Islet of Langerhans (tissue), 1 donor: ENCODE data around the gene CDKN1B.
"Not testable (repeated sequence)": the region's sequence is repeated elsewhere in the genome, so short reads cannot be mapped to it uniquely, and the experiment has no call there.

ENCODE experiments used
- FAIRE-seq: peaks from one replicate; lab custom pipeline; 2011; peaks lifted over from hg19 to GRCh38; lab: Jason Lieb, UNC

Gene CDKN1B

DNA sequence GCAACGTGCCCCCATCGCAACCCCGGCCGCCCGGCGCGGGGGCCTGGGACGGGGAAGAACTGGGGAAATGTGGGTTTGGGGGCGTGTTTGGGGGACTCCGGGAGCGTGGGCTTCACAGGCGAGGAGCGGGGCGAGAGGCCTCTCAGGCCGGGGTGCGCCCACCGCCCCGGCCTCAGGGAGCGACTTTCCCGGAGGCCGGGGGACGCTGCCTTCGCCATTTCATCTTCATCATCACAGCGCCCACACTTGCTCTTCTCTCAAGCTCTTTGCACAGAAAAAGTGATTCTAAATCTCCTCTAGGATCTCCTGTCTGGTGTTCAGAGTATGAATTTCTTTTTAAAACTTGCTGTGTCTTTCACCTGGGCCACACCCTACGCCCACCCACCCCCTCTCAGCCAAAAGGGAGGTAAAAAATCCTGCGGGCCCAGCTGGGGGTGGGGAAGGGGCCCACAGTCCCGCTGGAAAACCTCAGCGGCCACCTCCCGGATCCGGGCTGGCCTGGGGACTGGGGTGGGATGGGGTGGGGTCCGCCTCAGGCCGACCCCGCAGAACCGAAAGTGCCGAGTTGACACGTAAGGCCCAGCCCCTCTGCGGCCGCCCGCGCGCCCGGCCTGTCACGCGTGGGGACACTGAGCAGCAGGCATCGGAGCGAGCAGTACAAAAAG, 7.4 kb downstream of the CDKN1B start:
- FAIRE-seq = no peak

DNA sequence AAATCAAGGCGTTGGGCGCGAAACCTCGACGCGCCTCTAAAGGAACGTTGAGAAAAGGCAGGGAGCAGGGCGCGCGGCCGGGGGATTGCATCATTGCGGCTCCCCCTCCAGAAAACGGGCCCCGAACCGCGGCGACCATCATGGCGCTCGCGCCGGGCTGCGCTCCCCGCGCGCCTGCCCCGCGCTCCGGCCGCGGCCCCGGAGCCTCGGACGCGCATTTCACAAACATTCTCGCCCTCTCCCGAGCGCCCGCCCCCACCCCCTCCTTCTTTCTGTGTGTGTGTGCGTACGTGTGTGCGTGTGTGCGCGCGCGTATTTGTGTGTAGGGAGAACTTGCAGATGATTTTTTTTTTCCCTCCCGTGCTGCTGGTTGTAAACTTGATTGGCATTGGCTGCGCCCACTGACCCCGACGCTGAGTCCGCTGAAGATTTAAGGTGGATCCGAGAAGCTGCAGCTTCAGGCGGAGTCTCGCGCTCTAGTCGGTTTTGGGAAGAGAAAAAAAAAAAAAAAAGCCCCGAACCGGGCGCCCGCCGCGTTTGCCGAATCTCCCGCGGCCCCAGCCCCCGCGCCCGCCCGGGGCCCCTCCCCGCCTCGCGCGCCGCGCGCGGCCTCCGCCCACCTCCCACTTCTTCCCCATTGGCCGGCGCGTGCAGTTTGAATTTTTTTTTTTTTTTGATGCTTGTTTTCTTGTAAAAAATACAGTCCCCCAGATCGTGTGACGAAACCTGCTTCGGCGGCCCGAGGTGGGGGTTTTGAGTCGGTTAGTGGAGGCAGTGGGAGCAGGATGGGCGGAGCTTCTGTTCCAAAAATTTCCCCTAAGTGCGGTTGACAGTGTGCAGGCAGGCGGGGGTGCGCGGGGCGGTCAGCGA, 8.2 kb downstream of the CDKN1B start:
- peak; percentile 93 for FAIRE-seq

DNA sequence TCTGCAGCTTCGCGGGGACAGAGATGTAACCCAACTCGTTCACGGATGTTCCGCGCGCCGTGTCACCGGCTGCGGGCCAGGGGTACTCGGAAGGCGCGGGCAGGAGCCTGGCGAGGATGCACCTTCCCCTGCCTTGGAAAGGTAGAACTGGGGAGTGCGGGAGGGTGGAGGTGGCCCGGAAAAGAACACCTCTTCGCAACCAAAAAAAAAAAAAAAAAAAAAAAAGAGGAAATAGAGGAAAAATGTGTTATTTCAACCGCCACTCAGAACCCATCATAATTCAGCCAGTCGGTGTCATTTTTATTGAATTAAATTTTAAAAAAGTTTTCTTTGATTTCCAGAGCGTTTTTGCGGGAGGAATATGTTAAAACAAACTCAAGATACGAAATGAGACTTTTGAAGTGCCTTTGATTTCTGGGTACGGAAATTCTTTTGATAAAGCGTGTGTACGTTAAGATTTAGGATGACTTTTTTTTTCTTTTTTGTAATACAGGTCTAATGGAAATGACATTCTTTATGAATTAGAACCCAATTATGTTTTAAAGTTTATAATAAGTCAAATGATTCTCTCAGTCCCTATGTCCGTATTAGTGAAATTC, 8.9 kb downstream of the CDKN1B start:
- peak; percentile 24 for FAIRE-seq

DNA sequence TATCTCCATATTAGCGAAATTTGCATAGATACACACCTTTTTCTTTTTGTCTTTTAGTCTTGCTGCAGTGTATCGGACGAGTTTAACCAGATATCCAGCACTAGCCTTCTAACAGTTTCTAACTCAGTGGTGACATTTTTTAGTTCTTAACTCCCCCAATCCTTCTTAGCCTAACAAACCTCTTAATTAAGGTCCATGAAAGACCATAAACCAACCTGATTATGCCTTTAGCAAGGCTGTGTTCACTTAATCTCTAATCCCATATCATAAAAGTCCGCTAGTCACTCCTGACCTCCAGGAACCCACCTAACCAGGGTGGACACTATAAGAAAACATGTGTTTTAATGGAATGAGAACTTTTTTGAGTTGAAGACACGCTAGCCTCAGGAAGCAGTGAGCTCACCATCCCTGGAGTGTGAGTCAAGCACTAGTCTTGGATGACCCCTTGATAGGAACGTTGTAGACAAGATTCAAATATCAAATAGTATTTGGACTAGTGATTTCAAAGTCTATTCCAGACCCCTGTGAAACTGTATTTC, 9.5 kb downstream of the CDKN1B start:
- FAIRE-seq = no peak

DNA sequence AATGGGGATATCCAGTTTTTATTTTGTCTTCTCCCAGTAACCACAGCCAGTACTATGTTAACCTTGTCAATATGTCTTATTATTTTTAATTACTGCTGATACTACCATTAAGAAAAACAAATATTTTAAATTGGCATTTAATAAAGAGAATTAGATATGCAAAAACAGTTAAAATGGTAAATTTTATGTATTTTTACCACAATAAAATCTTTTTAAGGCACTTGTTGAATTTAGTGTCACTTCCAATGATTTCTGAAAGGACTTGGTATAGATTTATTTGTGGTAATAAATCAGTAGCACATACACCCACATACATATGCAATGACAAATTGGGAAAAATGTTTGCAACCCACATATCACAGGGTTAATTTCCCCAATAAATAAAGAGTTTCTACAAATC, 14.0 kb downstream of the CDKN1B start:
- FAIRE-seq = no peak

DNA sequence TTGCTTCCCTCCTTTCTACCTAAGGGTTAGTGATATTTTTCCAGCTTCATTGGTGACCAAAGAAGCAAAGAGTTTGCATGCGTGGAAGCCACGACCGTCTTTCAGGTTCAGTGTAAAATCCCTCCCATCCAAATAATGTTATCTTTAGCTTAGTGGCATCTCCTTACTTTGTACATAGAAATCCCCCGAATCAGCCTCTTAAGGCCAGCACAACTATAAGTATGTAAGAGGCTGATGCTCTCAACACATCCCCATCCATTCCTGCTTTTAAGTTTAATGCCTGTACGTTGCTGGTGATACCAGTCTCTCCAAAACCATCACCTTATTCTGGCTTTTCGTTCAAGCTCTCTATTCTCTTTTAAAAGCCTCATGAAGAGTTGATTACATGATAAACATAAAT, 14.6 kb downstream of the CDKN1B start:
- FAIRE-seq = no peak

DNA sequence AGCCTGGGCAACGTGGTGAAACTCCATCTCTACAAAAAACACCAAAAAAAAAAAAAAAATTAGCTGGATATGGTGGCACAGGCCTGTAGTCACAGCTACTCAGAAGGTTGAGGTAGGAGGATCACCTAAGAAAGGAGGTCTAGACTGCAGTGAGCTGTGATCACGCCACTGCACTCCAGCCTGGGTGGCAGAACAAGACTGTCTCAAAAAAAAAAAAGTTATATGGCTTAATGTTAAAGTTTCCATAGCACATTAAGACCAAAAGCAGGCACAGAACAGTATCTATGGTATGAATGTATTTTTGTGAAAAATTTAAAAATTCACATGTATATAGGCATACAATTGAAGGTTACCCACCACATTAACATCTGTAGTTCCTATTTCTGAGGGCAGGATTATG, 15.9 kb downstream of the CDKN1B start:
- no peak for FAIRE-seq

DNA sequence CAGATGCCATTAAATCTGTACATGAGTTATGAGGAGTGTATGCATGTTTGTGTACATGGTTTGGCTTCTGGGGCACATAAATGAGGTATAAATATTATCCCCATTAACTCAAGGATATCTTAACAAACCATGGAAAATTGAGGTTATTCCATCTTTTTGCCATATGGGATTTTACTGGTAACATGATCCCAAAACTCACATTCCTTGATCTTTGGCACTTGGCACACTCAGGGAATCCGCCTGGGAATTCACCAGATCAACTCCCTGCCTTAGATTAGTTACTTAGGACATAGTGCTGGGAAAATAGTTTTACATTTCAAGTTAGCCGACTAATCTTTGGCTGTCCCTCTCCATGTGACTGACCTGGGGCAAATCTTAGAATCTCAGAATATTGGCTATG, 16.9 kb downstream of the CDKN1B start:
- FAIRE-seq = no peak

DNA sequence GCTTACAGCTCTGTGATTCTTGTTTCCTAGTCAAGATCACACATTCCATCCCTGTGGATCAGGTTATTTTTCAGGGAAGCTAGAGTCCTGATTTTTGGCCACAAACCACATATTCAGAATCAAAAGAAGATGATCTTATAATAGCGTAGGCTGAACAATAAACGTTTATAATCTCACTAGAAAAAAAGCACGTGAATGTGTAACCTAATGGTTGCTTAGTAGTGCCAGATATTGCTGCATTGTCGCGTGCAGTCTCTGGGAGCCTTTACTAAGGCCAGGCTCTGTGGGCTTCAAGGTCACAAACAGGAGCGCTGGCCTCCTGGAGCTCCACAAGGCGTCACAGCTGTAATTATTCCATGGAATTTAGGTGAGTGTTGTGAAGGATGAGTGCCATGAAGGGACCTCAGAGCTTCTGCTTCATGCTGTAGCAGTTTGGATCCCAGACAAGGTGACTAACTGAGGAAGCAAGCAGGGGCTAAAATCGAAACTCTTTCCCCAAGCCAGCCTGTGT, 17.4 kb downstream of the CDKN1B start:
- FAIRE-seq = no peak

DNA sequence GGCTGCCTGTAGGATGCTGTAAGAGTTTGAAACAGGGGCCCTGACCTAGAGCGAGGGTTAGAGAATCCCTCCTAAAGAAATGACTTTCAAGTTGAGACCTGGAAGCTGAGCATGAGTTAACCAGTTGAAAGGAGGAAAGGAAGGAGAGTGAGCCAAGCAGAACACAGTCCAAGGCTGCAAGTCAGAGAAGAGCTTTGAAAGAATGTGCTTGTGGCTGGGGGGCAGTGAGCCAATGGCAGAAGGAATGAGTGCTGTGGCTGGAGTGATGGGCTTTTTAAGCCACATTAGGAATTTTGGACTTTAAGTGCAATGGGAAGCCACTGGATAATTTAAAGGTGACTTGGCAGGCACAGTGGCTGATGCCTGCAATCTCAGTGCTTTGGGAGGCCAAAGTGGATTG, 18.1 kb downstream of the CDKN1B start:
- no peak for FAIRE-seq

DNA sequence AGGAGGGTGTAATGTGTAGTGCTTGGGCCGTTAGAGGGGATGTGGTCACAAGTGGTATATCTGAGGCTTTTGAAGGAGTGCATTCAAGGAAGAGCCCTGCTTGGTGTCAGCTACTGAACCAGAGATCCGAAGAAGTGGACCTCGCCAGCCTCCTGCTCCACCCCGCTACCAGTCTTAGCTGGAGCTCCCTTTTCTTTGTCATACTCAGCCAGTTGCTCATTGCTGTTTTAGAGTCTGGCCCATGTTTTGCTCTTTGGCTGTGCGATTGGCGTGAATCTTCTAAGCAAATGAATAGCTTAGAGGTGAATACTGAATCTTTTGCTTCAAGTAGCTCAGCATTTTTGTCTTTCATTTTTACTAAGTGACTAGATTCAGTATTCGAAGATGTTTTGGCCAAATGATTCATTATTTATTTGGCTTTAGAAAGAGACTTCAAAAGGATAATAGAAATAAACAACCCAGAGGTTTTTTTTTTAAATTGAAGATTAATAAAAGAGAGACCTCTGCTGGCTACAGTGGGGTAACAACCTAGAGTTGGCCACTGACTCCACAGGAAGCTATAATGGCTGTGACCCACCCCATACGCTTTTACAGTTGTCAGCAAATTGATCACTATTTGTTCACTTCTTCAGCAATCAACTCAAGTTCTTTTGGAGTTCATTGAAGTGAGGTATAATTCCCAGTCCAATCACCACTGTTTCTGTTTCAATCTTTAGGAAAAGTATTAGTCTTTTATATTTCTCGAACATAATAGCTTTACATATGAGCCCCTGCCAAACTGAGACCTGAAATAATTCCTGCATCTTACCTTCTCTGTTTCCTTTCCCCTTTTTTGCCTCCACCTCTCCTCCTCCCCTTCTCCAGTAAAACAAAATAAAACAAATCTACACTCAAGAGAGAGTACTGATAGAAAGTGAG, 19.9 kb downstream of the CDKN1B start:
- FAIRE-seq = peak; percentile 96

DNA sequence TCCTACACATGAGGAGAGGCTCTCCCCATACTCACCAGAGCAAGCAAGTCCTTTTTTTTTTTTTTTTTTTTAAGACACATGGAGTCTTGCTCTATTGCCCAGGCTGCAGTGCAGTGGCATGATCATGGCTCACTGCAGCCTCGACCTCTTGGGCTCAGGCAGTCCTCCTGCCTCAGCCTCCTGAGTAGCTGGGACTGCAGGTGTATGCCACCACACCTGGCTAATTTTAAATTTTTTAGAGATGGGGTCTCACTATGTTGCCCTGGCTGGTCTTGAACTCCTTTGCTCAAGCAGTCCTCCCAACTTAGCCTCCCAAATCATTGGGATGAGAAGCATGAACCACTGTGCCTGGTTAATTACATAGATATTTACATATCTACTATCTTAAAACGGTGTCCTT, 21.0 kb downstream of the CDKN1B start:
- not testable (repeated sequence) for FAIRE-seq

DNA sequence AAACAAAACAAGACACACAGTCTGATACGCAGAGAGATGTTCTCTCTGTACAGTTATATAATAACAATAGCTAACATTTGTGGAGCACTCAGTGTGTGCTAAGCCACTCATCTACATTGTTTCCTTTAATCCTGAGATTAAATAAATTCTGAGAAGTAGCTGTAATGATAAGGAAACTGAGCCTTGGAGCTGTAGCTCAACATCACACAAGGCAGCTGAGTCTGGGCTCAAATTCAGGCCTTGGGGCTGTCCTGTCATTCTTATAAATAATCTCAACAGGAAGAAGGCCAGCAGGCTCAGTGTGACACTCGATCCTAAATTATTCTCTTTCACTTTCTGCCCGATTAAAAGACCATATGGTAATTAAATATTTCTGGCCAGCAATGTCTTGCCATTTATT, 24.5 kb downstream of the CDKN1B start:
- FAIRE-seq = no peak

DNA sequence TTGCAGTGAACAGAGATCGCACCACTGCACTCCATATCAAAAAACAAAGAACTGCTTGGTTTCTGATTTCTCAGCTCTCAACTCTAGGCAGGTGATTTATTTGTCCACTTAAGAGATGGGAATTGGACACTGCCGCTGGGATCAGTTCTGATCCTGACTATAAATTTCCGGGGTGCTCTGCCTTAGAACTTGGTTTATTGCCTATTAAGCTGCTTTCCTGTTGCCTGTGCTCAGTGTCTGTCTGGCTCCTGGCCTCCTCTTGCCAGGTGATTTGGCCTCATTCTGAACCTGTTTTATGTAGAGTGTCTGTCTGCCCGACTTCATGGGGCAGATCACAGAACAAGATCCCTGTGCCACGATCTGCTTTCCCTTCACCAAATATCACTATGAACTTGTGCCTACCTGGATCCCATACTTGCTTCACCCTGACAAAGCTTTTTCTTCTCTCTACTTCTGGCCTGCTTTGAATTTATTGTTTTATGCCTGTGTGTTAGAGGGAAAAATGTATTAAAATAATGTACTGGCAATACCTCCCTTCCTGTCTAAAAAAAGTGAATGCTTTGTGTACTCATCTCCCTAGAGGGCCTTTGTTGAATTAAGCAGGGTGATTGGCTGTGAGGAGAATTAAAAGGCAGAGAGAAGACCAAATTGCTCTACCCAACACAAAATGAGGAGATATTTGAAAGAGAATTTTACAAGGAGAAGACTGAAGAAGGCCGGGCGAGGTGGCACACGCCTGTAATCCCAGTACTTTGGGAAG, 27.6 kb downstream of the CDKN1B start:
- FAIRE-seq = no peak

DNA sequence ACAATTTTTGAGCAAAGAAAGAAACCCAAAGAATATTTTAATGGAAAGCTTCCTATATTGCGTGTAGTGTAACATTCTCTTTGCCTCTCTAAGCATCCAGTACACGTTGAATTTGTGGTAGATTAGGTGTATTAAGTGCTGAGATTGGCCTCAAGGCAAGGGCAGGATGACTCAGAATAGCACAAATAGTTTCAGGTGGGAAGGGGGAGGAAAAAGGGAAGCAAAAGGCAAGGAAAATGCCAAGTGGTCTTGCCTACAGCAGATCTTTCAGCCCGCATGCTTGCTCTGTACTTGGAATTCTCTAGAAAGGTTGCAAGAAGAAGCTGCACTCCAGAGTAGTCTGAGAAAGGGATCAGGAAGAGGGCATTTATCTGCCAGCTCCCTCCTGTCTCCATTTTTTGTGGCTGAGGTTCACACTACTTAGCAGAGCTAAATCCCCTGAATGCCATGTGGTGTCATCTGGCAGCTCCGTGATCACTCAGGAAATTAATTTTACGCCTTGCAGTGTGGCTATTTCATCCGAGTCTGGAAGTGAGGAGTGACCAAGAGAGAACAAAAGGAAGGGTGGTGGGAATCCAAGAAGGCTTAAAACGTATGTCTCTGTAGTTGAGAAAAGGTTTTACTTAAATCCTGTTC, 28.5 kb downstream of the CDKN1B start:
- FAIRE-seq = no peak

DNA sequence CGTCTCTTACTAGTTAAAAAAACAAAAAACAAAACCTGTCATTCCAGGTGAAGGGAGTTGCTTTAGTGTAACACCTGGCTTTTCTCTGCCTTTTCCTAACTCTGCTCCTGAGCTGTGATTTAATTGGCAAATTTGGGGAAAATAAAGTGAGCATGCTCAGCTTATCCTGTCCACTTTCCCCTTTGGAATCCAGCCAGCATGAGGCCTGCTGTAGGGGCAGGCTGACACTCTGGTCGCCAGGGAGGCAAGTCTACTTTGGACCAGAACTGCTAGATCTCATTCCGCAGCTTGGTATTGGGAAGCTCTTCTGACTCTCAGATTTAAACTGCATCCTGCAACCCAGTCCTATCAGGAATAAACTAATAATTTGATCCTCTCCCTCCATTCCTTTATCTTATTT, 30.1 kb downstream of the CDKN1B start:
- no peak for FAIRE-seq

DNA sequence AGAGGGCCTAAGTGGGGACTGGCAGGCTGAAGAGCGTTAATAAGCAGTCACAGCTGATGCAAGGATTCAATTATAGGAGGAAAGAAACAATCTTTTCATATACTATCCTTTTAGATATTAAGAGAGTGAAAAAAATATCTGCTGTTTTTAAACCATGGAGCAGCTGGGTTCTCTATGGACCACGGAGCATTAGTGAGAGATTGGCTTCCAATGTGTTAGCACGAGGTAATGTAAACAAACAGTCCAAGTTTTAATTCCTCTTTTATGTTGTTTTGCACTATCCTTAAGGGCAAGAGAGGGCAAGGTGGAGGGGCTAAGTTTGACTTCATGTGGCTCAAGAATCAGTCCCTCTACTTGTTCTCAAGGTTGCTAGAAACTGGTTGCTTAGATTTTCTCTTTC, 30.9 kb downstream of the CDKN1B start:
- no peak for FAIRE-seq

DNA sequence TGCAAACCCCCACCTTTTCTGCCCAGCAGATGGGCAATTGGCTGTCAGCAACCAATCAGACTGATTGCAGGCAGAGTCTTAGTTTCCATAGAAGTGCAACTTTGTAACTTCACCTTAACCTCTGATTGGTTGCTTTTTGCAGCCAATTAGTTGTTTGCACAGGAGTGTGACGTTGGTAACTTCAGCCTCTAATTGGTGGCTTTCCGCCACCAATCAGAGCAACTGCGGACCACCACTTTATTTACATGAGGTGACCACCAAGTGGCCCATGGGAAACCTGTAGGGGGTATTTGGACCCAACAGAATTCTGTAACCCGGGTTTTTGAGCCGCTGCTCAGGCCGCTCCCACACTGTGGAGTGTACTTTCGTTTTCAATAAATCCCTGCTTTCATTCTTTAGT, 32.3 kb downstream of the CDKN1B start:
- FAIRE-seq = no peak

DNA sequence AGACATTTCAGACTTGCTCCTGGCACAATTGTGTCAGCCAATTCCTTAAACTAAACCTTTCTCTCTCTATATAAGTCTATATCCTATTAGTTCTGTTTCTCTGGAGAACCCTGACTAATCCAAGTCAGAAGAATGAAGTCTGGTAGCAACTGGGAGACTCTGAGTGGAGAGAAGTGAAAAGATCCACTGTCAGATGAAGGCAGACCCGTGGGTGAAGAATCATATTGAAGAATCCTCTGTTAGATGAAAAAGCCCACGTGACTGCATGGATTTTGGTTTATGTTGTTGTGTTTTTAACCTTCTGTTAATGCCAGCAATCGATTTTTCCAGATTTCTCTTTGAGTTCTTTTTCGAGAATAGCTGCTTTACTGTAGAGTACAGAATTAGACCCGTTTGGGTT, 38.8 kb downstream of the CDKN1B start:
- no peak for FAIRE-seq

DNA sequence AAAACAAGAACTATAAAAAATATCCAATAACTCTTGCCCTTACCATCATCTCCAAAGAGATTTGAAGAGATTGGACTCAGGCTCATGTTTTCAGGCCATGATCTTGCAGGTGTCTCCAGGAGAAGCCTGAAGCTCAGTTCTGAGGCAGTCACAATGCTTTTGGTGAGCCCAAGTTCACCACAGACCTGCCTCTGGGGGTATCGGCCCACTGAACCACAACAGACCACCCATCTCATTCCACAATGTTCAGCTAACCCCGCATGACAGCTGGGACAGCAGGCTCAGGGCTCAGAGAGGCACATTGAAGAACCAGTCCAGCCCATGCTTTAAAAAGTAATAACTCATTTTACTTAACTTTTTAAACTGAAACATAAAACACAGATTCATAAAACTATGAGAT, 40.0 kb downstream of the CDKN1B start:
- FAIRE-seq = no peak
